ENCODE data around the gene GCN1. TPM values are rescaled to one million over a fixed set of nuclear protein-coding genes. Genes with fewer than 3 reads are reported as not detected.

The GCN1 gene
- total and polyA plus RNA-seq, 2 of the 8 experiments (the other 6 are each of a cell fraction or from before 2014, with no cell fraction given): 61.4 to 133 TPM

DNA sequence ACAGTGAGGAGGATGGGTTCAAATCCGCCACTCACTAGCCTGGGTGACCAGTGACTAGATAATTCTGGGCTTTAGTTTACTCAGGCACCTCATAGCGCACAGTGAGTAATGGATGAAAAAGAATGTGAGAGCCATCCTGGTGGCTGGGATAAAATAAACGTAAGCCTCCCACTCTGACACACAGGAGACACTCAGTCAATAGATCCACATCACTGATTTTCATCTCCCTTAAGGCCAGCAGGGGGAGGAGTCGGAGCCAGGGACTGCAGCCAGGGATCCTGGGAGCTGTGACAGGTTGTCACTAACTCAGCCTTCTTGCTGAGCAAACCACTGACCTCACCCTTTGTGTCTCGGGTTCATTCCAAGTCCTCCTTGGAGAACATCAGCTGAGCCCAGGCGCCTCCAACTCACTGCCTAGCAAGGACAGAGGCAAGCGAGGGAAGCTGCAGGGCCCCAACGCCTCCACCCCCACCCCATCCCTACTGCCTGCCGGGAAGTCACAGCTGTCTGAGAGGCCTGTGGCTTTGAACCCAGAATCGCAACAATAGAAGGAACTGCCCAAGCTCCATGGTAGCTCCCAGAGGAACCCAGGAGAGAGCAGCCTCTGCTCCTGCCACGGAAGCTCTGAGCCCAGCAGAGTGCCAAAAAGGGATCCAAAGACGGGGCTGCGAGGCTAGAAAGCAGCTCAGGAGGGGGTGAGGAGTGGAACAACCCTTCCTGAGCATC lies 40.3 kb upstream of the GCN1 start (continued):
- TF ChIP-seq NRF1 (IDR thresholded peaks at IDR 0.05; ENCODE audit: low read depth, low read length): no peak
- TF ChIP-seq CEBPB (IDR thresholded peaks at IDR 0.05; ENCODE audit: low read depth, low read length): no peak
- TF ChIP-seq ATF2 (IDR thresholded peaks at IDR 0.05; ENCODE audit: low read length): no peak
- TF ChIP-seq JUND (IDR thresholded peaks at IDR 0.05; ENCODE audit: low read length): no peak
- no peak for TF ChIP-seq MAFK (IDR thresholded peaks at IDR 0.05; ENCODE audit: low read depth, low read length)
- TF ChIP-seq YY1 (IDR thresholded peaks at IDR 0.05; ENCODE audit: low read depth, low read length): no peak
- TF ChIP-seq EGR1 (IDR thresholded peaks at IDR 0.05; ENCODE audit: borderline replicate concordance, low read depth, low read length): no peak
- no peak for TF ChIP-seq POLR2A (IDR thresholded peaks at IDR 0.05; ENCODE audit: control extremely low read depth in 1 of 2, low read depth in 2 of 2, low read length in 2 of 2)
- no peak for TF ChIP-seq RXRA (IDR thresholded peaks at IDR 0.05; ENCODE audit: insufficient read depth, low read depth, low read length)
- no peak for TF ChIP-seq POU5F1 (IDR thresholded peaks at IDR 0.05; ENCODE audit: low read depth, low read length)
- no peak for TF ChIP-seq NANOG (IDR thresholded peaks at IDR 0.05; ENCODE audit: insufficient read depth, low read depth, low read length, poor library complexity, severe bottlenecking)
- no peak for TF ChIP-seq EZH2 (IDR thresholded peaks at IDR 0.05; ENCODE audit: low read depth, low read length, severe bottlenecking)
- no peak for TF ChIP-seq CHD2 (IDR thresholded peaks at IDR 0.05; ENCODE audit: low read length)
- TF ChIP-seq FOSL1 (IDR thresholded peaks at IDR 0.05; ENCODE audit: insufficient read depth, low read depth, low read length): no peak

All from H1 (cell line).